Tibial artery (tissue), 4 donors: ENCODE results near the gene CNTNAP2.

ENCODE experiments used
- DNase-seq, 2 donors: peaks; one replicate each; pipeline ENCODE4 v3.0.0-alpha.2; 2019
- H3K27ac ChIP-seq, 2 donors: fragments of 200-600 bp; sonication (generic) in 1 of 2; 1 replicate in 1 of 2; 2 replicates in 1 of 2; pipeline ENCODE4 v1.5.1; 2018 to 2019; ENCODE audit warnings: mild to moderate bottlenecking in 1 of 2
- H3K27me3 ChIP-seq, 2 donors: fragments of 200-600 bp; sonication (generic) in 1 of 2; one replicate each; pipeline versions ENCODE4 v1.5.1 to v1.6.0; 2016 to 2019
- H3K36me3 ChIP-seq, 3 donors: fragments of 200-600 bp; sonication (generic) in 2 of 3; one replicate each; pipeline ENCODE4 v1.5.1; 2016 to 2019; ENCODE audit warnings: mild to moderate bottlenecking in 2 of 3
- H3K4me1 ChIP-seq, 4 donors: fragments of 200-600 bp; sonication (generic) in 2 of 4; 1 replicate in 3 of 4; 2 replicates in 1 of 4; pipeline ENCODE4 v1.5.1; 2016 to 2019
- H3K4me3 ChIP-seq, 2 donors: fragments of 200-600 bp; sonication (generic) in 1 of 2; 1 replicate in 1 of 2; 2 replicates in 1 of 2; pipeline ENCODE4 v1.5.1; 2018 to 2019; ENCODE audit warnings: mild to moderate bottlenecking in 2 of 2
- H3K9me3 ChIP-seq, 3 donors: fragments of 200-600 bp; sonication (generic) in 1 of 3; one replicate each; pipeline ENCODE4 v1.5.1; 2016 to 2019
- intact Hi-C: fragments of 100-400 bp; cut with DNase I; formaldehyde crosslinking; loops from one replicate; pipeline ENCODE4 v1.15.0; 2023; ENCODE audit warnings: low total_unique reads
- TF ChIP-seq, protein P1 (sequence below), 2 experiments: fragments of 200-600 bp in 1 of 2; fragments of 450-650 bp in 1 of 2; IDR thresholded peaks; one replicate each; pipeline ENCODE4 v1.5.1; 2017 to 2019; ENCODE audit warnings: antibody characterized with exemption in 2 of 2, mild to moderate bottlenecking in 1 of 2, moderate library complexity in 1 of 2

The CNTNAP2 gene

DNA sequence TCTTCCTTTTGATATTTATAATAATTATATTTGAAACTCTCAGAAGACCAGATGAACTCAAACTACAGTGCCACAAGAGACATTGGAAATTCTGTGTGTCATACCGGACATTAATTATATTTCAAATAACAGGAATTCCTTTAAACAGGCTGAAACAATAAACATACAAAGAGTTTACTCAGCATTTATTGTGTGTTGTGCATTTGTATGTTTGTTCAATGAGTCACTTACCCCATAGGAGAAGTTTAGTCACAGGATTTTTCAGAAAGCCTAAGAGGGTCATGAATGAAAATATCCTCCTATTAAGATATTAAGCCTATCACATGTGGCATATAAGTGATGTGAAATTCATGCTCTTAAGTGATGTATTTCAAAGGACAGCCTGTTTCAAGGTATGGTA, 566.8 kb downstream of the CNTNAP2 start:
- Histone ChIP-seq H3K4me3 (no peak overlapping the region), H3K4me1 (no peaks in the 10 kb centered on the region), H3K36me3 (no peaks in the 10 kb centered on the region), H3K9me3 (no peaks in the 10 kb centered on the region), H3K27ac (no peak overlapping the region), H3K27me3 (no peaks in the 10 kb centered on the region)
- no peak for DNase-seq
- intact Hi-C loops: no loop called here
- TF ChIP-seq, protein P1, sequence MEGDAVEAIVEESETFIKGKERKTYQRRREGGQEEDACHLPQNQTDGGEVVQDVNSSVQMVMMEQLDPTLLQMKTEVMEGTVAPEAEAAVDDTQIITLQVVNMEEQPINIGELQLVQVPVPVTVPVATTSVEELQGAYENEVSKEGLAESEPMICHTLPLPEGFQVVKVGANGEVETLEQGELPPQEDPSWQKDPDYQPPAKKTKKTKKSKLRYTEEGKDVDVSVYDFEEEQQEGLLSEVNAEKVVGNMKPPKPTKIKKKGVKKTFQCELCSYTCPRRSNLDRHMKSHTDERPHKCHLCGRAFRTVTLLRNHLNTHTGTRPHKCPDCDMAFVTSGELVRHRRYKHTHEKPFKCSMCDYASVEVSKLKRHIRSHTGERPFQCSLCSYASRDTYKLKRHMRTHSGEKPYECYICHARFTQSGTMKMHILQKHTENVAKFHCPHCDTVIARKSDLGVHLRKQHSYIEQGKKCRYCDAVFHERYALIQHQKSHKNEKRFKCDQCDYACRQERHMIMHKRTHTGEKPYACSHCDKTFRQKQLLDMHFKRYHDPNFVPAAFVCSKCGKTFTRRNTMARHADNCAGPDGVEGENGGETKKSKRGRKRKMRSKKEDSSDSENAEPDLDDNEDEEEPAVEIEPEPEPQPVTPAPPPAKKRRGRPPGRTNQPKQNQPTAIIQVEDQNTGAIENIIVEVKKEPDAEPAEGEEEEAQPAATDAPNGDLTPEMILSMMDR (IDR thresholded peaks at IDR 0.05): no peak

DNA sequence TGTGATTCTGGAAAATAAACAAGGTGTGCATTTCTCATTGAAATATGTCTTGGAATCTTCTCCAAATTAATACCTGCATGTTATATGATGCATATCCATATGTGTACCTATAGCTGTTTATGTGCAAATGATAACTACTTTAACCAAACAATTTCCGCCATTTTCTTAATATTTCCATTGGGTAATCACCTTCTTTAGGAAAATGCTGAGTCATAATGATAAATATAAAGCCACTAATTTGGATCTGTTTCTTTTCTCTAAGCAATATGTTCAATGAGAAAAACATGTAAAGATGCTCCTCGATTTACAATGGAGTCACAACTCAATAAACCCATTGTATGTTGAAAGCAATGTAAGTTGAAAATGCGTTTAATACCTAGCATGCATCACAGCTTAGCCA, 574.4 kb downstream of the CNTNAP2 start:
- H3K36me3 ChIP-seq: no peaks in the 10 kb centered on the region
- TF ChIP-seq, protein P1 (IDR thresholded peaks at IDR 0.05): no peak
- H3K4me1 ChIP-seq: no peaks in the 10 kb centered on the region
- no peaks in the 10 kb centered on the region for H3K9me3 ChIP-seq
- intact Hi-C loops: no loop called here
- H3K4me3 ChIP-seq: no peak overlapping the region
- H3K27ac ChIP-seq: no peak overlapping the region
- DNase-seq: no peak
- no peaks in the 10 kb centered on the region for H3K27me3 ChIP-seq

DNA sequence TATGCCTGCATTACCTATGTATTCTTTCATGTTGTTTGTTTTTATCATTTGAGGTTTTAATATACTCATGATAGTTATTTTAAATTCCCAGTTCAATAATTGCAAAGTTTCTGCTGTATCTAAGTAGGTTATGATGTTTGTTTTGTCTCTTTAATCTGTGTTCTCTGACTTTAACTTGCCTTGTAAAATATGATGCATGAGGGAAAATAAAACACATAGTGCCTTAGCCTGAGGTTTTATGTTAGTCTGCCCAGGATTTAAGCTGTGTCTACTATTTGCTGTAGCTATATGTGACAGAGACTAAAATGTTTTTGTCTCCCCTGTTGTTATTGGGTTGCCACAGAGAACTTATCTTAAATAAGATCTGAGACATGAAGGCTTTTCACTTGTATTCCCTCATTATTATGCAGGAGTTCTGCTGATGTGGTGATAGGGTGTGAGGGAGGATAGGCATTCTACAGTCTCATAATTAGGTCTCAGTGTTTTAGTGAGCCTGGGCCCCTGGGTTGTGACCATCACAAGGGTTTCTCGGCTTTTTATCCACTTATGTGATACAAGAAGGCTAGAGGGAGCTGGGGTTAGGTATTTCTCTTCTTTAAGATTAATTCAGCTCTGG, 582.5 kb downstream of the CNTNAP2 start:
- no peak overlapping the region for H3K27ac ChIP-seq
- no peak overlapping the region for H3K4me3 ChIP-seq
- no peaks in the 10 kb centered on the region for H3K27me3 ChIP-seq
- H3K4me1 ChIP-seq: no peaks in the 10 kb centered on the region
- TF ChIP-seq, protein P1 (IDR thresholded peaks at IDR 0.05): no peak
- H3K9me3 ChIP-seq: no peaks in the 10 kb centered on the region
- no peak for DNase-seq
- H3K36me3 ChIP-seq: no peaks in the 10 kb centered on the region
- intact Hi-C loops: no loop called here

DNA sequence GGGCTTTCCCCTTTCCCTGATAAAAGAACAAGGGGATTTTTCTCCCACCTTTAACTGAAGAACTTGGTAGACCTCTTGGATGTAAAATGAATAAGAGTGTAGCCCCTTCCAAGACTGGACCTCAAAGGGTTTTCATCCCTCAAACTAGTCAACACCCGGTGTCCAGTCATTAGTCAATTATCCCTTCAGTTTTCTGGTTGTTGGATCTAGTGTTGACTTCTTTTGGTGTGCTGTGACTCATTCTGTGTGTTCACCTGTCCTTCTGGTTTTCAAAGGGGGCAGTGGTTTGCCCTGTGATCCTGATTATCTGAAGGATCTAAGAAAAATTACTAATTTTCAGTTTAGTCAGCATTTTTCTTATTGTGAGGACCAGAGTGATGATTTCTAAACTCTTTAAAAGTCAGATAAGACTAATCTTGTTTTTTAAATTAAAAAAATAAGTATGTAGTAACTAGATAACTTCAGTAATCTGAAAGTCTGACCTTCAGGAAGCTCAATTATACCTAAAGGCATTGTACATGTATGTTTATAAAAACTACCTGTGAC, 583.5 kb downstream of the CNTNAP2 start:
- Histone ChIP-seq H3K36me3 (no peaks in the 10 kb centered on the region), H3K27me3 (no peaks in the 10 kb centered on the region), H3K4me1 (no peaks in the 10 kb centered on the region), H3K27ac (no peak overlapping the region), H3K4me3 (no peak overlapping the region), H3K9me3 (no peaks in the 10 kb centered on the region)
- TF ChIP-seq, protein P1 (IDR thresholded peaks at IDR 0.05): no peak
- no peak for DNase-seq
- intact Hi-C loops: no loop called here

GRCh38 chr7:146701166-146701565, 584.6 kb downstream of the CNTNAP2 start:
- intact Hi-C loops: no loop called here
- H3K4me1 ChIP-seq: no peaks in the 10 kb centered on the region
- TF ChIP-seq, protein P1 (IDR thresholded peaks at IDR 0.05): no peak
- H3K9me3 ChIP-seq: no peaks in the 10 kb centered on the region
- no peak overlapping the region for H3K4me3 ChIP-seq
- H3K27me3 ChIP-seq: no peaks in the 10 kb centered on the region
- no peak overlapping the region for H3K27ac ChIP-seq
- H3K36me3 ChIP-seq: no peaks in the 10 kb centered on the region
- DNase-seq: no peak
